T-helper 1 cell treated with Interleukin-12 subunit alpha and Interleukin-12 subunit beta and Interleukin-4 antibody, amounts not matched to agents 30 ng/mL and 1 ng/mL, for 36 hours (primary cell): ENCODE data around the gene SEPTIN12. TPM values are rescaled to one million over a fixed set of nuclear protein-coding genes. Genes with fewer than 3 reads are reported as not detected.
"Not testable (repeated sequence)": the region's sequence is repeated elsewhere in the genome, so short reads cannot be mapped to it uniquely, and the experiment has no call there.

Source experiments
- intact Hi-C: fragments of 100-400 bp; cut with micrococcal nuclease; formaldehyde crosslinking; loops from one replicate; pipeline ENCODE4 v1.15.1; 2024
- total RNA-seq: library from RNA; stranded (reverse); gene quantifications from 2 replicates; pipeline ENCODE4 v1.2.3, GENCODE V29; 2022

The SEPTIN12 gene
- total RNA-seq, 1 donor from 2014 or later, result not detected

GRCh38 chr16:4760221-4760910 lies 27.8 kb downstream of the SEPTIN12 start:
- intact Hi-C loops, result loop anchor here (10.0 kb wide), 1 partner anchor 334 kb away; the partner anchor contains the start of gene EEF2KMT

- intact Hi-C loops, result no loop called here
These were observed 32.5 kb downstream of the SEPTIN12 start for GRCh38 chr16:4755687-4756086.

- intact Hi-C loops, result no loop called here
These were observed 33.3 kb downstream of the SEPTIN12 start for GRCh38 chr16:4754865-4755264.

- intact Hi-C loops, result no loop called here
These were observed 34.9 kb downstream of the SEPTIN12 start for GRCh38 chr16:4753227-4753626.

GRCh38 chr16:4752351-4753100 lies 35.6 kb downstream of the SEPTIN12 start:
- intact Hi-C loops, result no loop called here

GRCh38 chr16:4750896-4751295 lies 37.2 kb downstream of the SEPTIN12 start:
- intact Hi-C loops, result no loop called here

- intact Hi-C loops, result no loop called here
These were observed 38.4 kb downstream of the SEPTIN12 start for GRCh38 chr16:4749700-4750257.

- intact Hi-C loops, result no loop called here
These were observed 39.3 kb downstream of the SEPTIN12 start for GRCh38 chr16:4748682-4749411.

- intact Hi-C loops, result no loop called here
These were observed 40.1 kb downstream of the SEPTIN12 start for GRCh38 chr16:4747906-4748681.

GRCh38 chr16:4746991-4747574 lies 41.1 kb downstream of the SEPTIN12 start:
- intact Hi-C loops, result no loop called here

GRCh38 chr16:4746215-4746614 lies 41.9 kb downstream of the SEPTIN12 start:
- intact Hi-C loops, result no loop called here

- intact Hi-C loops, result no loop called here
These were observed 42.9 kb downstream of the SEPTIN12 start for GRCh38 chr16:4745274-4745569.

GRCh38 chr16:4744555-4745273 lies 43.4 kb downstream of the SEPTIN12 start:
- intact Hi-C loops, result no loop called here

GRCh38 chr16:4743226-4743878 lies 44.8 kb downstream of the SEPTIN12 start:
- intact Hi-C loops, result no loop called here

GRCh38 chr16:4738370-4738769 lies 49.8 kb downstream of the SEPTIN12 start:
- intact Hi-C loops, result not testable (repeated sequence)

- intact Hi-C loops, result no loop called here
These were observed 50.6 kb downstream of the SEPTIN12 start for GRCh38 chr16:4737545-4737944.

GRCh38 chr16:4736546-4736945 lies 51.6 kb downstream of the SEPTIN12 start:
- intact Hi-C loops, result no loop called here

- intact Hi-C loops, result loop anchor here (1.0 to 5.0 kb wide), 12 partner anchors 32 to 383 kb away; partner anchors contain the start of genes ALG1, GLYR1, HMOX2 and MGRN1
These were observed 53.2 kb downstream of the SEPTIN12 start for GRCh38 chr16:4734730-4735535.
